GM12801 (cell line): Measurements from ENCODE around the gene RETN.

Experiments used
- TF ChIP-seq, protein P1 (sequence below): IDR thresholded peaks from one replicate; pipeline ENCODE4 v1.5.1; 2011; ENCODE audit warnings: control low read depth; ENCODE audit not compliant: insufficient read length; ENCODE audit errors: extremely low read depth

The RETN gene

DNA sequence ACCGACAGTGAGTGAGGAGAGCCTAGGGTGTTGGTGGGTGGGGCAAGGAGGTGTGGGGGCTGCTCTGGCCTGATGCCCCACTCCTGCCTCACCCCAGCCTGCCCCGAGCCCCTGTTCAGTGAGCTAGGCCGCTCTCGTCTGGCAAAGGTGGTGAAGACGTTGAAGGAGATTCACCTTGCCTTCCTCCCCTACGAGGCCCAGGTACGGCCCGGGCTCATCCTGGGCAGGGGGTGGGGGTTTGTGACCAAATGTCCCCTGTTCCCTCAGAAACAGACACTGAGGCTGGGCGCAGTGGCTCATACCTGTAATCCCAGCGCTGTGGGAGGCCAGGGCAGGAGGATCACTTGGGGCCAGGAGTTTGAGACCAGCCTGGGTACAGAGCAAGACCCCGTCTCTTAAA is 28.0 kb upstream of the RETN start:
- TF ChIP-seq, protein P1, sequence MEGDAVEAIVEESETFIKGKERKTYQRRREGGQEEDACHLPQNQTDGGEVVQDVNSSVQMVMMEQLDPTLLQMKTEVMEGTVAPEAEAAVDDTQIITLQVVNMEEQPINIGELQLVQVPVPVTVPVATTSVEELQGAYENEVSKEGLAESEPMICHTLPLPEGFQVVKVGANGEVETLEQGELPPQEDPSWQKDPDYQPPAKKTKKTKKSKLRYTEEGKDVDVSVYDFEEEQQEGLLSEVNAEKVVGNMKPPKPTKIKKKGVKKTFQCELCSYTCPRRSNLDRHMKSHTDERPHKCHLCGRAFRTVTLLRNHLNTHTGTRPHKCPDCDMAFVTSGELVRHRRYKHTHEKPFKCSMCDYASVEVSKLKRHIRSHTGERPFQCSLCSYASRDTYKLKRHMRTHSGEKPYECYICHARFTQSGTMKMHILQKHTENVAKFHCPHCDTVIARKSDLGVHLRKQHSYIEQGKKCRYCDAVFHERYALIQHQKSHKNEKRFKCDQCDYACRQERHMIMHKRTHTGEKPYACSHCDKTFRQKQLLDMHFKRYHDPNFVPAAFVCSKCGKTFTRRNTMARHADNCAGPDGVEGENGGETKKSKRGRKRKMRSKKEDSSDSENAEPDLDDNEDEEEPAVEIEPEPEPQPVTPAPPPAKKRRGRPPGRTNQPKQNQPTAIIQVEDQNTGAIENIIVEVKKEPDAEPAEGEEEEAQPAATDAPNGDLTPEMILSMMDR = no peak

DNA sequence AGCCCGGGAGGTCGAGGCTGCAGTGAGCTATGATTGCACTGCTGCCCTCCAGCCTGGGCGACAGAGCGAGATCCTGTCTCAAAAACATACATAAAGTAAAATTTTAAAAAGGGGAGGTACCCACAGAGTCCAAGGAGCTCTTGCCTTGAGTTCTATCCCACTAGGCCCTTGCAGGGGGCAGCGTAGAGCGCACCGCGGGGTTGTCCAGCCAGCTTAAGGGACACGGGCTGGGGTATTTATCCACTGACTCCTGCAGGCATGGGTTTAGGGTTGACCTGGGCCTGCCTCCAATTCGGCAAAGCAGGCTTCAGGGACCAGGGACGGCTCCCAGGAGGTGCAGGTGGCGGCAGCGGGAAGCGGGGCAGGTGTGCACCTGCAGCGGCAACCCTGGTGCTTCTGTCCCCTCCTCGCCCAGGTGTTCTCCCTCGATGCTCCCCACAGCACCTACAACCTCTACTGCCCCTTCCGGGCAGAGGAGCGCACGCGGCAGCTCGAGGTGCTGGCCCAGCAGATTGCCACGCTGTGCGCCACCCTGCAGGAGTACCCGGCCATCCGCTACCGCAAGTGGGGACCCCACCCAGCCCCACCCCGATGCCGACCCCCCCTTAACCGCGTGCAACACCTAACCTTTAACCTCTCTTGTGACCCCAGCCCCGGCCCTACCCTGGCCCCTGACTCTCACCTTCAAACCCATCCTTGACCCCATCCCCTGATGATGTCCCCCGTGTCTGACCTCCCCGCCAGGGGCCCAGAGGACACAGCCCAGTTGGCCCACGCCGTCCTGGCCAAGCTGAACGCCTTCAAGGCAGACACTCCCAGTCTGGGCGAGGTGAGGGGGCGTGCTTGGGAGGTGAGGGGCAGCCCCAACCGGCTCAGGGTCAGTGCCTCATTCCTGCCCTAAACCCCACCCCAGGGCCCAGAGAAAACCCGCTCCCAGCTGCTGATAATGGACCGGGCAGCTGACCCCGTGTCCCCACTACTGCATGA is 27.3 kb upstream of the RETN start:
- TF ChIP-seq, protein P1 = no peak

DNA sequence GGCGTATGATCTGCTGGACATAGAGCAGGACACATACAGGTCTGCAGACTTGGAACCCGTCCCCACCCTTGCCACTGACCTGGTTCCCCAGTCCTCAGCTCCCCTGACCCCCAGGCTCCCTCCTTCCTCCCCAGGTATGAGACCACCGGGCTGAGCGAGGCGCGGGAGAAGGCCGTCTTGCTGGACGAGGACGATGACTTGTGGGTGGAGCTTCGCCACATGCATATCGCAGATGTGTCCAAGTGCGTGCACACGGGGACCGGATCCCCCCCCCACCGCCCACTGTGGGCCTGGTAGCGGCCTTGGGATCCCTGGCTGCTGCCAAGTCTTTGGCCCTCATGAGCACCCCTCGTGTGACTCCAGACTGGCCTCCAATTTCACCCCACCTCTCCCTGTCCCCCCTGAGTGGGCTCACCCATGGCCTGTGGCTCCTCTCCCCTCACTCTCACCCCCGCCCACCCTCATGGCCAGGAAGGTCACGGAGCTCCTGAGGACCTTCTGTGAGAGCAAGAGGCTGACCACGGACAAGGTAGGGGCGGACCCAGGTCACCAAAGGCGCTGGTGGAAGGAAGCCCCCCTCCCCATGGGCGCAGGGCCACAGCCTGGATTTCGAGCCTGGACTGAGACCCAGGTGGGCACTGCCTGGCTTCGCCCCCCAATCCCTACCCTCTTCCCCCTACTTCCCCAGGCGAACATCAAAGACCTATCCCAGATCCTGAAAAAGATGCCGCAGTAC is 26.4 kb upstream of the RETN start:
- TF ChIP-seq, protein P1 = no peak

DNA sequence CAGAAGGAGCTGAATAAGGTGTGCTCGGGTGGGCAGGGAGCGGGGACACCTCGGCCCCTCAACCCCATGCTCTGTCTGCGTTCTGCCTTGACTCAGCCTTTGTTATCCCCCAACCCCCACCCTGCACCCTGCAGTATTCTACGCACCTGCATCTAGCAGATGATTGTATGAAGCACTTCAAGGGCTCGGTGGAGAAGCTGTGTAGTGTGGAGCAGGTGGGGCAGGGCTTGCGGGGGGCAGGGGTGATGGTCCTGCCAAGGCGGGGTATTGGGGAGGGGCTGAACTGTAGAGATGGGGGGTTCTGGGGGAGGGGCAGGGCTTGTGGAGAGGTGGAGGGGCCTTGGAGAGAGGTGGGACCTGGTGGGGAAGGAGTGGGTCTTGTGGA is 25.8 kb upstream of the RETN start:
- TF ChIP-seq, protein P1 = no peak

DNA sequence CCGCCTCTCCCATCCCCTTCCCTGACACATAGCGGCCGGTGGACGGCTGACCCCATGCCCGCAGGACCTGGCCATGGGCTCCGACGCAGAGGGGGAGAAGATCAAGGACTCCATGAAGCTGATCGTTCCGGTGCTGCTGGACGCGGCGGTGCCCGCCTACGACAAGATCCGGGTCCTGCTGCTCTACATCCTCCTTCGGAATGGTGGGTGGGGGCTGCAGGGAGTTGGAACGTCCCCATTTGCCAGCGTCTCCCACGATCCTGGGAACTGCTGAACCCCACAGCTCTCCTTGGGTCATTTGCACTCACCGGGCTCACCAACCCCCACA is 24.3 kb upstream of the RETN start:
- TF ChIP-seq, protein P1 = no peak

DNA sequence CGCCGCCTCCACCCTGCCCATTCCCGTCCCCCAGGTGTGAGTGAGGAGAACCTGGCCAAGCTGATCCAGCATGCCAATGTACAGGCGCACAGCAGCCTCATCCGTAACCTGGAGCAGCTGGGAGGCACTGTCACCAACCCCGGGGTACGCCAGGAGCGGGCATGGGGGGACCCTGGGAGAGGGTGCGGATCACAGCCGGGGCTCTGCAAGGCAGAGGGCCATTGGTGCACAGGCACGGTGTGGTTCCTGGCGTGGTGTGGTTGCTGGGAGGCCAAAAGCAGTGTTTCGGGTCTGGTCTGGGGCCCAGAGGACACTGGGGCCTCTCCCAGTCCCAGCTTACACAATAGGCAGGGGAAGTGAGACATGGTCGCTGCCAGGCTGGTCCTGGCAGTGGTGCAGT is 23.7 kb upstream of the RETN start:
- TF ChIP-seq, protein P1 = no peak

DNA sequence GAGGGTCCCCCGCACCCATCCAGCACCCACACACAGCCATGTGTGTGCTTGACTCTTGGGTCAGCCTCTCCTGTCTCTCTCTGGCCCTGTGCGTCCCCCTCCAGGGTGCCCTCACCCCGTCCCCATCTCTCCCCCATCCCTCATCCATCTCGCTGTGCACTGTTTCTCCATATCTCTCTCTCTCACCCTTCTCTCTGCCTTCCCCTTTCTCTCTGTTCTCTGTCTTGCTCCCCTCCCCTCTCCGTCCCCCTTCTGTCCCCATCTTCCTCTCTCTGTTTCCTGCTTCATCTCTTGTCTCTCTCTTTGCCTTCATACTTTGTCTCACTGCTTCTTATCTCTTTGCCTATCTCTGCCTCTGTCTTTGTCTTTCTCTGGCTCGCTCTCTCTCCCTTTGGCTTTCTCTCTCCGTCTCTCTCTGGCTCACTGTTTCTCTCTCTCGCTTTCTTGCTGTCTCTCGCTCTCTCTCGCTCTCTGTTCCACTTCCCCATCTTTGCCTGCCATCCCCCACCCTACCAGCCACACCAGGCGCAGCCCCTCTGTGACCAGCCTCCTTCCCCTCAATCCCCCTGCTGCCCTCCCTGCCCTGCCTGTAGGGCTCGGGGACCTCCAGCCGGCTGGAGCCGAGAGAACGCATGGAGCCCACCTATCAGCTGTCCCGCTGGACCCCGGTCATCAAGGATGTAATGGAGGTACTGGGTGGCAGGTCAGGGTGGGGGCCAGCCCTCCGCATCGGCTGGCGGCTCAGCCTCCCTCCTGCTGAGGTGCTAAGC is 23.0 kb upstream of the RETN start:
- TF ChIP-seq, protein P1 = no peak
